SK-N-SH treated with all-trans-retinoic acid at 6 μM for 48 hours (cell line): Measurements from ENCODE around the gene URM1.

ENCODE experiments used
- CSRNP3 ChIP-seq: fragments of 250-450 bp; sonication (Bioruptor Pico); IDR thresholded peaks from 2 replicates; pipeline ENCODE4 v1.5.1; 2021; ENCODE audit warnings: mild to moderate bottlenecking, moderate library complexity
- GLIS3 ChIP-seq: fragments of 250-450 bp; sonication (Bioruptor Pico); IDR thresholded peaks from 2 replicates; pipeline ENCODE4 v1.5.0; 2020; ENCODE audit warnings: mild to moderate bottlenecking, moderate library complexity
- OSR1 ChIP-seq: fragments of 250-450 bp; sonication (Bioruptor Pico); IDR thresholded peaks from 2 replicates; pipeline ENCODE4 v1.8.0; 2022; ENCODE audit warnings: moderate library complexity, mild to moderate bottlenecking, inconsistent platforms
- PATZ1 ChIP-seq: fragments of 250-450 bp; sonication (Bioruptor Pico); IDR thresholded peaks from 2 replicates; pipeline ENCODE4 v1.8.0; 2020; ENCODE audit warnings: mild to moderate bottlenecking, moderate library complexity, borderline replicate concordance
- RARB ChIP-seq: fragments of 250-450 bp; sonication (Bioruptor Pico); IDR thresholded peaks from 2 replicates; pipeline ENCODE4 v1.8.0; 2021; ENCODE audit warnings: mild to moderate bottlenecking, moderate library complexity
- ZC3H10 ChIP-seq: fragments of 250-450 bp; sonication (Bioruptor Pico); IDR thresholded peaks from 2 replicates; pipeline ENCODE4 v1.5.1; 2021; ENCODE audit warnings: mild to moderate bottlenecking, moderate library complexity
- ZFP30 ChIP-seq: fragments of 450-650 bp; formaldehyde crosslinking; IDR thresholded peaks from 2 replicates; pipeline ENCODE4 v1.5.0; 2022; ENCODE audit warnings: mild to moderate bottlenecking, moderate library complexity
- ZNF565 ChIP-seq: fragments of 450-650 bp; formaldehyde crosslinking; conservative IDR thresholded peaks from 2 replicates; pipeline ENCODE4 v1.5.0; 2020; ENCODE audit warnings: low read depth, mild to moderate bottlenecking, moderate library complexity
- ZNF8 ChIP-seq: fragments of 450-650 bp; formaldehyde crosslinking; IDR thresholded peaks from 2 replicates; pipeline ENCODE4 v1.5.0; 2020; ENCODE audit warnings: mild to moderate bottlenecking, moderate library complexity

GRCh38 chr9:128339761-128340690, 31.1 kb upstream of the URM1 start, which contains the start of gene SLC27A4:
- TF ChIP-seq OSR1 (CRISPR knock-in tag) (no peak), ZNF565 (CRISPR knock-in tag) (no peak), RARB (no peak), ZFP30 (CRISPR knock-in tag) (no peak), CSRNP3 (CRISPR knock-in tag) (no peak), ZNF8 (CRISPR knock-in tag) (no peak), ZC3H10 (CRISPR knock-in tag) (no peak), PATZ1 (CRISPR knock-in tag) (no peak), GLIS3 (CRISPR knock-in tag) (no peak)
